GM20431 (cell line): Measurements from ENCODE around the gene PLEKHG4B.

Source experiments
- in situ Hi-C: fragments of 300-500 bp; cut with MseI, MboI; formaldehyde crosslinking; loops from one replicate; pipeline ENCODE4 v1.15.0; 2020; ENCODE audit warnings: low sequenced_read_pairs; ENCODE audit not compliant: unreplicated experiment

The PLEKHG4B gene

DNA sequence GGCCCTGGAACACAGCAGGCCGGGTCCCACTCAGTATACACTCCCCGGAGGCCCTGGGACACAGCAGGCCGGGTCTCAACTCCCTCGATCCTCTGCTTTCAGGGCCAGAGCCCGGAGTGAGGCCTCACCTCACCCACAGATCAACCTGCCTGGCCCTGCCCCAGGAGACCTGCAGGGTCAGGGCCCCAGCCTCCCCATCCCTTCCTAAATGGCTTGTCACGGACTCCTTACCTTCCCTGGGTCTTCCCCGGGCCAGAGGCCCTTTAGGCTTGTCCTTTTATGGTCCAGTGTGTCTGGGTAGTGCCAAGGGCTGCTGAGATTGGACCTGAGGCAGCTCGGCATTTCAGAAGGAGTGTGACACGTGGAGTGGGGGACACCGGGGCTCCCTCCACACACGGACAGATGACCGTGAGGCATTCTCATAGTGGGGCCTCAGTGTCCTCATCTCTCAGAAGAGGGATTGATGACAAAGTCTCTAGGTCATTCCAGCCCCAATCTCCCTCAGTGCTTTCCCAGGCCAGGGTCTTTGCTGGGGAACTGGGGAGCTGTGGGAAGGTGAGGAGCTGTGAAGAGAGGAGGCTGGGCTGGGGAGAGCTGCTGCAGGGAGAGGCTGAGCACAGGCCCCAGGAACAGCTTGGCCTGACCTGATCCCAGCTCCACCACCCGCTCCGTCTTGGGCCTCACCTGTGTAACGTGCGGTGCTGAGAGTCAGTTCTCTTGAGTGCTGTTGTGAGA, 18.0 kb upstream of the PLEKHG4B start:
- in situ Hi-C loops, result no loop called here

- in situ Hi-C loops, result no loop called here
These were observed 17.4 kb upstream of the PLEKHG4B start for GRCh38 chr5:74503-75109.

DNA sequence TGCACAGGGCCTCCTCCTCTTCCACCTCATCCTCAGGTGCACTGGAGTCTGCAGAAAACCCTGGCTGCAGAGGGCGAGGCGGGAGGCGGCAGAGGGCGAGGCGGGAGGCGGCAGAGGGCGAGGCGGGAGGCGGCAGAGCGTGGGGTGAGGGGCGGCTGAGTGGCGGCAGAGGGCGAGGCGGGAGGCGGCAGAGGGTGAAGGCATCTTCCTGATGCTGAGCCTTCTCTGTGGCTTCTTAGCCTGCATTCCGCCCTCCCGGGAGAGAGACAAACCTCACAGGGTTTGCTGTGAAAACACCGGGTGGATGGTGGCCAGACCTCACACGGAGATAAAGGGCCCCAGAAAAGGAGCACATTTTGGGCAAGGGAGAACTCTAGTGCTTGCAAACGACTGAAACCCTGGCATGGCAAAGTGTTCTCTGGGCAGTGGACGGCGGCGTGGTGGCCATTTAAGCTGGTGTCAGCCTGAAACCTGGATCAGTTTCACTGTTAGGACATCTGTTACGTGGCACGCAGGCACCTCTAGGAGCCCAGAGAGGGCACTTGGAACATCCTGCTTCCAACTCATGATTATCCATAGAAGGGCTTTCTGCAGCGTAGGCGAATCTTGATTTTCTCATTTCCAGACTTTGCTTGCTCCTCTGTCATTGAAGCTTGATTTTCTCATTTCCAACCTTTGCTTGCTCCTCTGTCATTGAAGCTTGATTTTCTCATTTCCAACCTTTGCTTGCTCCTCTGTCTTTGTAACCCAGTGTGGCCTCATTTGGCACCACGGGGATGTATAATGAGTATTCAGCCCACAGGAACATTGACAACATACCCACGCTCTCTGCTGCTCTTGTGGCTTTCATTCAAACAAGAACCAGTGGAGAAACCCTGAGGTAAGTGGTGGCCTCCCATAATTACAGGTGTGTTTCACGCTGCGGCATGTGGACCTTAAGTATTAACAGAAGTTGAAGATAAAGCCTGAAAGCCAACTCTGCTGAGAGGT, 16.3 kb upstream of the PLEKHG4B start:
- in situ Hi-C loops, result no loop called here

- in situ Hi-C loops, result no loop called here
These were observed 15.4 kb upstream of the PLEKHG4B start for GRCh38 chr5:76358-77169.

DNA sequence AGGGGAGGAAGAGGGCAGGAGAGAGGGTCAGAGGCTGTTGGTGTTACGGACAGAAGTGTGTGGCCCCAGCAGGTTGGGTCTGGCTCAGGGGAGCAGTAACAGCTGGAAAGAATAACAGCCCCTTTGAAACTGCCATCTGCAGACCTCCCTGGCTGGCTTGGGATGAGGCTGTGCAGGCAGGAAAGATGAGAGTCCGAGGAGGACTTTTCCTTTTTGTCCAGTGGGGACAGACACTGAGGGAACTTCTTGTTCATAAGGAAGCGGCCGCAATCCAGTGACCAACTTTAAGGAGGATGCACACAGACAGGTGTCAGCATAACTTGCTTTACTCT, 14.8 kb upstream of the PLEKHG4B start:
- in situ Hi-C loops, result no loop called here

DNA sequence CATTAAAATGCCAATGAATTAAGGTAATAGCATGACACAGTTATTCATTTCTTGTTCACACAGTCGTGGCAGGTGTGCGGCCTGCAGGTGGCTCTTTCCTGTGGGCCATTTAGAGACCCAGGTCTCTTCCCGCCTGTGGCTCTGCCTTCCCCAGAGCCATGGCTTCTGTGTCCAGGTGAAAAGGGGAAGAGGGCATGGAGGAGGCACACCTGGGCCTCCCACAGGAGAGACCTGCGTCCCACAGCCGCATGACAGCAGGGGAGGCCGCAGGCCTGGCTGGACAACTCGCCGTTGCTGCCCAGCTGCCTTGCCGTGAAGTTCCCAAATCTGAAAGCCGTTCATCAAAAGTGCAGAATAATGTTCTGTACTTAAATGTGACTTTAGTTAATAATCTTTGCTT, 14.4 kb upstream of the PLEKHG4B start:
- in situ Hi-C loops, result no loop called here

GRCh38 chr5:77957-78804, 13.8 kb upstream of the PLEKHG4B start:
- in situ Hi-C loops, result no loop called here

DNA sequence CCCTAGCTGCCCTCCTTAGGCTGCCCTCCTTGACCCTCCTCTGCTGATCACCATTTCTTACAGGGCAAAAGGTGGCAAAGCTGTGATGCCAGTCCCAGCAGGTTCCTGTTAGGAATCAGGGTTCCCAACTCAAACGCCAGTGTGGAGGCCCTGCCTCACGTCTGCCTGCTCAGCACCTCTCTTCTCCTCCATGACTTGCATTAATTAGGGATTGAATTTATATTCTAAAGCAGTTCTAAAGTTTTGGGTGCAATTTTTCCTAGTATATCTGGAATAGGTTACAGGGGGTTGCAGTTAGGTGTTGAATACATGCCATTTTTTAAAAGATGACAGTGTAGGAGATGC, 13.2 kb upstream of the PLEKHG4B start:
- in situ Hi-C loops, result no loop called here

DNA sequence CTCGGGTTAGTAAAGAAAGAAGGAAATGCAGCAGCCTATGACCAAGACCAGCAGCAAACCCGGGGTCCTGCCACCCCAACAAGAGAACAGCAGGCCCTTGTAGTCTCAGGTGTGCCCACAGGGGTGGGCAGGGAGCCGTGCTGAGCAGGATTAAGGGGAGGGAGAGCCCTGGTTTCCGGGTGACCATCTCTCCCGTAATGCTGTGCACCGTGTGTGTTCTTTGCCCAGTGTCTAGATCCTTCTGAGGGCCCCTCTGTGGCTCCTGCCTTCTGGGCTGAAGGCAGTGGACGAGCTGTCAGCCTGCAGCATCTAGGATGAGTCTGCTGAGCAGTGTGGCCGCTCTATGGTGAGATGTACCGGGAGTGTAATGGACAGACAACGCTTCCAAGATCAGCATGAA, 12.7 kb upstream of the PLEKHG4B start:
- in situ Hi-C loops, result no loop called here

DNA sequence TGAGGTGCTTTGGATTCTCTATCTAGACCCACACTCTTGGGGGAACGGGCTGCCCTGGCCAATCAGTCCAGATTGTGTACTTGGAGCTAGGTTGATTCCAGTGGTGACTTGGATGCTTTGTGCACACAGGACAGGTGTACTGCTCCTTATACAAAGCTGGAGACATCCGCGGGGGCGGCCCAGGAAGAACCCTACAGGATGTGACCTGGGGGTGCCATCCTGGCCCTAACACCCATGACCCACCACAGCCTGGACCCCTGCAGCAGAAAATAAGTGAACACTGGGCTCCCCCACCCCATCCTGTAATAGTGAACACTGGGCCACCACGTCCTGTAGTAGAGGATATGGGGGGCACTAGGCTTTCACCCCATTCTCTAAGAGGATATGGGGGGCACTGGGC, 12.1 kb upstream of the PLEKHG4B start:
- in situ Hi-C loops, result no loop called here

- in situ Hi-C loops, result no loop called here
These were observed 10.5 kb upstream of the PLEKHG4B start for GRCh38 chr5:81391-82021.

- in situ Hi-C loops, result no loop called here
These were observed 9.9 kb upstream of the PLEKHG4B start for GRCh38 chr5:82097-82496.

DNA sequence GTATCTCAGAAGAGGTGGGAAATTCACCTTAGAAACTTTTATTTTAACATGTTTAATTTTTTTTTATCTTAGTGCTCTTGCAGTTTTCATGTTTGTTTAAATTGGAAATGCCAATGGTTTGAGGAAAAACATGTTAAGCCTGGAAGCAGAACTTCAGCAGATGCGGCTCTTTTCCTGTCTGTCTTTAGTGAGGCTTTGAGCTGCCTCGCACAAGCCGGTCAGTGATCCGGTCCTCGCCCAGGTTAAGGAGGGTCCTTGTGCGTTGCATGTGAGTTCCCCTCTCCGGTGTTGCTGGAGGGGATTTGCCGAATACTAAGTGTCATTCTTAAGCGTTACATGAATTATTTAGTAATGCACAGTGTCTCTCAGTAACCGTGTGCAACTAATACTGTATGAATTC, 9.4 kb upstream of the PLEKHG4B start:
- in situ Hi-C loops, result no loop called here

DNA sequence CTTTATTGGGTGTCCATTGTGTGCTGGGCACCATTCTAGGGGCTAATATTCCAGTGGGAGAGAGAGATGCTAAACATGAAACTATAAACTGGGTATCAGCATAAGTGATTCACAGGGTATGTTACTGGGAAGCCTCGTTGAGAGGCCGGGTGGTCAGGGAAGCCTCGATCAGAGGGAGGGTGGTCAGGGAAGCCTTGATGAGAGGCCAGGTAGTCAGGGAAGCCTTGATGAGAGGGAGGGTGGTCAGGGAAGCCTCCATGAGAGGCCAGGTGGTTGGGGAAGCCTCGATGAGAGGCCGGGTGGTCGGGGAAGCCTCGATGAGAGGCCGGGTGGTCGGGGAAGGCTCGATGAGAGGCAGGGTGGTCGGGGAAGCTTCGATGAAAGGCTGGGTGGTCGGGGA, 8.9 kb upstream of the PLEKHG4B start:
- in situ Hi-C loops, result no loop called here

GRCh38 chr5:85334-85995, 6.5 kb upstream of the PLEKHG4B start:
- in situ Hi-C loops, result no loop called here

DNA sequence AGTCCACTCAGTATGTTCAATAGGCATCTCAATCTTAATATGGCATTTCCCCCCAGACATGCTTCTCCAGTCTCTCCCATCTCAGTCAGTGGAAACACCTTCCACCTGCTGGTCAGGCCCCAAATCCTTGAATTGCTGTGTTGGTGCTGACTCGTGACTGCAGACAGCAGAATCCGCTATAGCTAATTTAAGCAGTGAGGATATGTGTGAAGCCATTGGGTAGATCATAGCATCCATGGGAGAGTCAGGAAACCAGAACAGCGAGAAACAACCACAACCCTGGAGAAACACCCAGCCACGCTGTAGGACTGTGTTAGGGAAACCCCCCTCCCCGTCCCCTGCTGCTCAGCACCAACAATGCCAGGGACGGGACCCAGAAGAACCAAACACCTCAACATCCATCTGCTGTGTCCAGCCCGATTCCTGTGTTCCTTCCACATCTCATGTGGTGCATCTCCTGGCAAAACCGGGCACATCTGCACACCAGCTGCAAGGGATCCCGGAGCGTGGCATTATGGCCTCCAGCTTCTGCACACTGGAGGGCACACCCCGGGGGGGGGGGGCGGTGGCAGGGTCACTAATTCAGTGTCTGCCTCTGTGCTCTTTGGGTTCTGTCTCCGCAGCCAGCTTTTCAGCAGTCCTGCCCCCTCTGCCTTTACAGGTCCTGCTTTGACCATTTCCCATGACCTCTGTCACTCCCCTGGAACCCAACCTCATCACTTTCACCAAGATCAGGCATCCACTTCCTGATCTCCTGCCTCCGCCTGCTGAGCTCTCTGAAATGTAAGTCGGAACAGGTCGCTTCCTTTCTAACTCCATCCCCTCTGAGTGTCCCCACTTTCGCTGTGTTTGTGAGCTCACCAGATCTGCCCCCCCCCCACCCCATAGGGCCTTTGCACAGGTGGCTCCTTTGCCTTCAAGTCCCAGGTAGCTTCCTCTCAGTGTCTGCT, 2.4 kb upstream of the PLEKHG4B start:
- in situ Hi-C loops, result no loop called here
